ENCODE results near the gene KCNMA1.

Gene KCNMA1

GRCh38 chr10:77109351-77109994, 528.1 kb downstream of the KCNMA1 start:
- no peak for TF ChIP-seq ZNF274 (IDR thresholded peaks at IDR 0.05; ENCODE audit: low read depth, low read length)
- H3K4me3 ChIP-seq (ENCODE audit: low read length) = no peak overlapping the region

GRCh38 chr10:77106676-77107075, 530.9 kb downstream of the KCNMA1 start:
- no peak overlapping the region for H3K4me3 ChIP-seq (ENCODE audit: low read length)

GRCh38 chr10:77105761-77106221, 531.8 kb downstream of the KCNMA1 start:
- no peak overlapping the region for H3K4me3 ChIP-seq (ENCODE audit: low read length)
- TF ChIP-seq ZNF274 (IDR thresholded peaks at IDR 0.05; ENCODE audit: low read depth, low read length) = no peak

More at GRCh38 chr10:77106676-77107075, 530.9 kb downstream of the KCNMA1 start:
- no peak for TF ChIP-seq ZNF274 (IDR thresholded peaks at IDR 0.05; ENCODE audit: low read depth, low read length)

- TF ChIP-seq ZNF274 (IDR thresholded peaks at IDR 0.05; ENCODE audit: low read depth, low read length) = no peak
Measured at GRCh38 chr10:77104459-77104980, 533.1 kb downstream of the KCNMA1 start.

GRCh38 chr10:77103213-77103612, 534.4 kb downstream of the KCNMA1 start:
- no peak for TF ChIP-seq ZNF274 (IDR thresholded peaks at IDR 0.05; ENCODE audit: low read depth, low read length)
- H3K4me3 ChIP-seq (ENCODE audit: low read length) = no peak overlapping the region

More at GRCh38 chr10:77104459-77104980, 533.1 kb downstream of the KCNMA1 start:
- H3K4me3 ChIP-seq (ENCODE audit: low read length) = no peak overlapping the region

- no peak for TF ChIP-seq ZNF274 (IDR thresholded peaks at IDR 0.05; ENCODE audit: low read depth, low read length)
- H3K4me3 ChIP-seq (ENCODE audit: low read length) = no peak overlapping the region
Measured at GRCh38 chr10:77101341-77101740, 536.3 kb downstream of the KCNMA1 start.

DNA sequence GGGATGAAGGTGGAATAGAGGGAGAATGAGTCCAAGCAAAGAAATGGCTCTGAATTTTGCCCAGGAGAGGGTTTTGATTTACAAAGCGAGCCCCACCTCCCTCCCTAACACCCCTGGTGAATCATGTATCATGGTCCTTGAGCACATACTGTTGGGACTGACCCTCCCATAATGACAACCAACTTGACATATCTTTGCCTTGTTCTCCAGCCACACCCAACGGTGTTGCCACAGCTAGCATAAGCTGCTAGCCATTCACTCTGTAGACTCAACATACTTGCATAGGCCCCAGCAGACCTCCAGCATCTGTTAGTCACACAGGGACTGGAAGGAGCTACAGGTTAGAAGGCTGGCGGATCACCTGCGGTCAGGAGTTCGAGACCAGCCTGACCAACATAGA, 538.5 kb downstream of the KCNMA1 start:
- TF ChIP-seq ZNF274 (IDR thresholded peaks at IDR 0.05; ENCODE audit: low read depth, low read length) = no peak

GRCh38 chr10:77097625-77098024, 540.0 kb downstream of the KCNMA1 start:
- no peak overlapping the region for H3K4me3 ChIP-seq (ENCODE audit: low read length)
- TF ChIP-seq ZNF274 (IDR thresholded peaks at IDR 0.05; ENCODE audit: low read depth, low read length) = no peak

More for the DNA sequence above, 538.5 kb downstream of the KCNMA1 start:
- no peak overlapping the region for H3K4me3 ChIP-seq (ENCODE audit: low read length)

- TF ChIP-seq ZNF274 (IDR thresholded peaks at IDR 0.05; ENCODE audit: low read depth, low read length) = no peak
Measured at GRCh38 chr10:77093126-77093525, 544.5 kb downstream of the KCNMA1 start.

DNA sequence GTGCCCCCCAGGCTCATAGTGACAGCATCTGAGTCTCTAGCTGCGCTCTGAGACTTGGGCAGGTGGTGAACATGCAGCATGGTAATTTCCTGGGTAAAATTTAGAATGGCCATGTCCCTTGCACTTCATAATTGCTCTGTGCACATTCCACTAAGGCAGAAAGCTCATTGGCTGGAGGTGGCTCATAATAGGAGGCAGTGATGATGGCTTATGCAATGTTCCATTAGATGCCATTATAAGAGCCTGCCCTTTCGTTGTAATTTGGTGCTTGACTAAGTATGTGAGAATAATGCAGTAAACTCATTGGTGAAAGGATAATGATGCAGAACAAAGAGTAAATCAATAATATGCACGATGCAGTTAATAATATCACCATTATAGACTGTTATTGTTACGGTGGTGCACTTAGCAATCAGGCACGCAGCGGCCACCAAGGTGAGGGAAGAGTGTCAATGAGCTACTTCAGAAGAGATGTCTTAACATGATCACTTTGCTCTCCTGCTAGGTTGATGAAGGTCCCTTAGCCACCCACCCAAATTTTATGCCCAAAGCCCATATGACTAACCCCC, 545.9 kb downstream of the KCNMA1 start:
- H3K4me3 ChIP-seq (ENCODE audit: low read length) = no peak overlapping the region
- no peak for TF ChIP-seq ZNF274 (IDR thresholded peaks at IDR 0.05; ENCODE audit: low read depth, low read length)

More at GRCh38 chr10:77093126-77093525, 544.5 kb downstream of the KCNMA1 start:
- H3K4me3 ChIP-seq (ENCODE audit: low read length) = no peak overlapping the region

DNA sequence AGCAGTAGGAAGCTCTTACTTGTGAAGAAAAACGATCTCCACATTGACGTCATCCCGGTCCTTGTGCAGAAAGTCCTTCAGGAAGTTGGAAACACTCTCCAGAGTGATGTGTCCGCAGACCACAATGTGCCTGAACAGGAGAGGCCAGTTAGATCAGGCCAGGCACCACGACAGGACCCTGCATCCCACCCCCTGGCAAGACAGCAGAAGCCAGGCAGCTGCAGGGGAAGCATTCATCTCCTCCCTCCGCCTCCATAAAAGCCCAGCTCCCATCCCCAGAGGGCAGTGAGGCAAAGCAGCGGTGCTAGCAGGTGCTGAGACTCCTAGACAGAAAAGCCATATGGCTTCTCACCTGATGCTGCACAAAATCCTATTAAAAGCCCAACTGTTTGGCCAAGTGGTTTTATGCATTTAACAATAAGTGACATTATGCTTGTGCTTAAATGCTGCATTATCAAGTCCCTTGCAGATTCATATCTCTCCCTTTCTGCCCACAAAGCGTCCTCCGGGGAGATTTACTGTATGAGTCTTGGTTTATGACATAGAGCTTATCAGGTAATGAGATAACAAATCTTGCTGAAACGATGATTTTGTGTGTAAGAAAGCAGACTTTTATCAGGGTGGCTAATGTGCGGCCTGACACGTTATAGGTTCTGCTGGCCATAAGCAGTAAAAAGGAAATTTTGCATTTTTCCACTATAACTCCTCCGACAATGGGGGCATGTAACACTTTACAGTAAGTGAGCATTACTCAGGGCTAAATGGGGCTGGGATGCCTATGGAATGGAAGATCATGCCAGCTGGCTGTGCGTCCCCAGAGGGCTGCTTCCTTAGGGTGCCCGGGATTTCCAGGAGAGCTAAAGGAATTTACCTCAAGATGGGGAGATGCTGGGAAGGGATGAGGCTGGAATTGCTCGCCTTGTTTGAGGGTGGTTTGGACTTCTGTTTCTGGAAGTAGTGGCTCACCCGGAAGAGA, 546.9 kb downstream of the KCNMA1 start:
- no peak overlapping the region for H3K4me3 ChIP-seq (ENCODE audit: low read length)
- no peak for TF ChIP-seq ZNF274 (IDR thresholded peaks at IDR 0.05; ENCODE audit: low read depth, low read length)

- H3K4me3 ChIP-seq (ENCODE audit: low read length) = no peak overlapping the region
- no peak for TF ChIP-seq ZNF274 (IDR thresholded peaks at IDR 0.05; ENCODE audit: low read depth, low read length)
Measured at GRCh38 chr10:77087366-77087765, 550.2 kb downstream of the KCNMA1 start.

DNA sequence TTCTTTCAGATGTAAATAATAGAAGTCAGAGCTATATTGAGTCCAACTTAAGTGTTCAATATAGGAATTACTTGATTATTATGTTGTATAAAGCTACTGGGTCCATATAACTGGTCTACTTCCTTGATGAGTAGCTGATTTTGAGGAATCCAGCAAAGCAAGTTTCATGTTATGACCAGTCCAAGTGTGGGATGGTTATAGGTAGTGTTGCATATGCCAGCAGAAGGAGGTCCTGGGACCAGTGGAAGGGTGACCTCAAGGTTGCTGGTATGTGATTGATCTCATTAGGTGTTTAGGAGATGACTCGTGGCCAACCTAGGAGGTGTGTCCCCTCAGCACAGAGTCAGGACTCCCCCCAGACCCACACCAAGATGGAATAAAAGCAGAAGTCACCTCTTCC, 551.5 kb downstream of the KCNMA1 start:
- no peak for TF ChIP-seq ZNF274 (IDR thresholded peaks at IDR 0.05; ENCODE audit: low read depth, low read length)
- H3K4me3 ChIP-seq (ENCODE audit: low read length) = no peak overlapping the region

DNA sequence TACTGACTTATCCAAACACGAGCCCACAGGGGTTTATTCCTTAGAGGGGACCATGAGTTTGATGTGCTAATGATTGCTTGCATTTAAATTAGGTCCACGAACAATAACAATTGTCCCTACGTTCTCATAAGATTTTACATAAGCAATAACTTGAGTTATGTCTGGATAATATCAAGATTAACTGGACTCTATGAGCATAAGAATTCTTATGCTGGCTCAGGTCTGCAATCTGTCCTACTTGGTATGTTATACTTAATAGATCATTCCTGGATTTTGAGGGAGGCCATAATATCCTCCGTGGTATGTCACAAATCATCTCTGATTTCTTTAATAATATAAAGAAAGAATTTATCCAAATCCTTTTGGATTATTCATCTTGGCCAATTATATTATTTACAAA, 552.3 kb downstream of the KCNMA1 start:
- H3K4me3 ChIP-seq (ENCODE audit: low read length) = no peak overlapping the region
- no peak for TF ChIP-seq ZNF274 (IDR thresholded peaks at IDR 0.05; ENCODE audit: low read depth, low read length)
